AG04450 (cell line): ENCODE results near the gene GSTM4. TPM values are rescaled to one million over a fixed set of nuclear protein-coding genes. Genes with fewer than 3 reads are reported as not detected.
A peak's percentile ranks its signal among the peaks of the same experiment; 100 is the strongest.

ENCODE experiments used
- CTCF ChIA-PET: fragments of 300-600, 350-600 bp; formaldehyde crosslinking; extraction: SDS; loops from one replicate; lab custom pipeline; 2022; ENCODE audit warnings: antibody characterized with exemption, inconsistent platforms; lab: Charles Lee
- POLR2A ChIA-PET: fragments of 350-600 bp; formaldehyde crosslinking; extraction: SDS; loops from one replicate; lab custom pipeline; 2021; ENCODE audit warnings: antibody characterized with exemption, inconsistent platforms; lab: Yijun Ruan, JAX
- DNase-seq: peaks from one replicate; pipeline ENCODE4 v3.0.0-alpha.2; 2011; ENCODE audit warnings: low read depth, low spot score
- H3K27ac ChIP-seq: one replicate; pipeline ENCODE4 v1.5.1; 2012; ENCODE audit warnings: low read depth, low read length, control low read depth
- H3K27me3 ChIP-seq: one replicate; pipeline ENCODE4 v1.6.0; 2012; ENCODE audit warnings: low read length; ENCODE audit not compliant: control insufficient read depth, insufficient read depth
- H3K4me3 ChIP-seq: 2 replicates; pipeline ENCODE4 v1.5.1; 2011; ENCODE audit warnings: mild to moderate bottlenecking, low read depth, low read length, control low read depth
- H3K9me3 ChIP-seq: 2 replicates; pipeline ENCODE4 v1.5.1; 2012; ENCODE audit warnings: low read length; ENCODE audit not compliant: control insufficient read depth, insufficient read depth
- polyA plus RNA-seq: library from polyadenylated mRNA; depleted of rRNA; stranded (reverse); fragments of >200 nt; gene quantifications from 2 replicates; pipeline ENCODE4 v1.2.3, GENCODE V29; 2011
- TF ChIP-seq, protein P1 (sequence below): IDR thresholded peaks from 2 replicates; pipeline ENCODE4 v1.5.1; 2011; ENCODE audit warnings: low read depth, low read length, control low read depth, inconsistent platforms

GSTM4 gene
- polyA plus RNA-seq, 1 experiment: 62.6 TPM

DNA sequence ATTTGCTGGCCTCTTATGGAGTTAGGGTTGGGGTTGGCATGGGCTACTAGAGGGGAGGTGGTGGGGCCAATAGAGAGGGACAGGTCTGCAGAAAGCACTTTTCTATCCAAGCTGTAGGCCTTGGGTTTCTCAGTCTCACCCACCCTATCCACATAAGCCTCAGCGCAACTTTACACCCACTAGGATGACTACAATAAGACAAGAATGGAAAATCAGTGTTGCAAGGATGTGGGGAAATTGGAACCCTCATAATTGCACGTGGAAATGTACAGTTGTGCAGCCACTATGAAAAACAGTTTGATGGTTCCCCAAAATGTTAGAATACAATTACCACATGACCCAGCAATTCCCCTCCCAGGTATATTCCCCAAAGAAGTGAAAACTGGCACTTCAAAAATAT, 14.0 kb upstream of the GSTM4 start:
- TF ChIP-seq, protein P1, sequence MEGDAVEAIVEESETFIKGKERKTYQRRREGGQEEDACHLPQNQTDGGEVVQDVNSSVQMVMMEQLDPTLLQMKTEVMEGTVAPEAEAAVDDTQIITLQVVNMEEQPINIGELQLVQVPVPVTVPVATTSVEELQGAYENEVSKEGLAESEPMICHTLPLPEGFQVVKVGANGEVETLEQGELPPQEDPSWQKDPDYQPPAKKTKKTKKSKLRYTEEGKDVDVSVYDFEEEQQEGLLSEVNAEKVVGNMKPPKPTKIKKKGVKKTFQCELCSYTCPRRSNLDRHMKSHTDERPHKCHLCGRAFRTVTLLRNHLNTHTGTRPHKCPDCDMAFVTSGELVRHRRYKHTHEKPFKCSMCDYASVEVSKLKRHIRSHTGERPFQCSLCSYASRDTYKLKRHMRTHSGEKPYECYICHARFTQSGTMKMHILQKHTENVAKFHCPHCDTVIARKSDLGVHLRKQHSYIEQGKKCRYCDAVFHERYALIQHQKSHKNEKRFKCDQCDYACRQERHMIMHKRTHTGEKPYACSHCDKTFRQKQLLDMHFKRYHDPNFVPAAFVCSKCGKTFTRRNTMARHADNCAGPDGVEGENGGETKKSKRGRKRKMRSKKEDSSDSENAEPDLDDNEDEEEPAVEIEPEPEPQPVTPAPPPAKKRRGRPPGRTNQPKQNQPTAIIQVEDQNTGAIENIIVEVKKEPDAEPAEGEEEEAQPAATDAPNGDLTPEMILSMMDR: no peak
- no peaks in the 10 kb centered on the region for H3K27me3 ChIP-seq
- ChIA-PET CTCF (interaction anchor here (1.1 to 10.9 kb wide), 7 partner anchors 9 to 353 kb away, joined by 3 to 365 read pairs (median 64); partner anchors contain the start of genes AHCYL1 and AMIGO1), POLR2A (interaction anchor here (0.6 kb wide), 1 partner anchor 96 kb away, joined by 3 read pairs; no protein-coding TSS in a partner anchor)
- no peak for DNase-seq
- no peaks in the 10 kb centered on the region for H3K9me3 ChIP-seq
- H3K27ac ChIP-seq: no peak overlapping the region
- no peak overlapping the region for H3K4me3 ChIP-seq

DNA sequence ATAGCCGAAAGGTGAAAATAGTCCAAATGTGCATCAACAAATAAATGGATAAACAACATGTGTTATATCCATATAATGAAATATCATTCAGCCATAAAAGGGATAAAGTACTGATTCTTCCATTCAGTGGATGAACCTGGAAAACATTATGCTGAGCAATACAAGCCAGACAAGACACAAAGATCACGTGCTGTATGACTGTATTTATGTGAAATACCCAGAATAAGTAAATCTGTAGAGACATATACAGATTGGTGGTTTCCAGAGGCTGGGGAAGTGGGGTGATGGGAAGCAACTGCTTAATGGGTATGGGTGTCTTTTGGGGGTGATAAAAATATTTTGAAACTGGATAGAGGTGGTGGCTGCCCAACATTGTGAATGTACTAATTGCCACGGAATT, 13.3 kb upstream of the GSTM4 start:
- H3K27me3 ChIP-seq: no peaks in the 10 kb centered on the region
- TF ChIP-seq, protein P1: no peak
- ChIA-PET CTCF (interaction anchor here (0.6 to 10.9 kb wide), 12 partner anchors 8 to 343 kb away, joined by 3 to 365 read pairs (median 4); partner anchors contain the start of genes AHCYL1, GSTM2 and GSTM4), POLR2A (interaction anchor here (1.0 kb wide), 1 partner anchor 131 kb away, joined by 3 read pairs; no protein-coding TSS in a partner anchor)
- no peaks in the 10 kb centered on the region for H3K9me3 ChIP-seq
- H3K4me3 ChIP-seq: no peak overlapping the region
- H3K27ac ChIP-seq: no peak overlapping the region
- DNase-seq: no peak

DNA sequence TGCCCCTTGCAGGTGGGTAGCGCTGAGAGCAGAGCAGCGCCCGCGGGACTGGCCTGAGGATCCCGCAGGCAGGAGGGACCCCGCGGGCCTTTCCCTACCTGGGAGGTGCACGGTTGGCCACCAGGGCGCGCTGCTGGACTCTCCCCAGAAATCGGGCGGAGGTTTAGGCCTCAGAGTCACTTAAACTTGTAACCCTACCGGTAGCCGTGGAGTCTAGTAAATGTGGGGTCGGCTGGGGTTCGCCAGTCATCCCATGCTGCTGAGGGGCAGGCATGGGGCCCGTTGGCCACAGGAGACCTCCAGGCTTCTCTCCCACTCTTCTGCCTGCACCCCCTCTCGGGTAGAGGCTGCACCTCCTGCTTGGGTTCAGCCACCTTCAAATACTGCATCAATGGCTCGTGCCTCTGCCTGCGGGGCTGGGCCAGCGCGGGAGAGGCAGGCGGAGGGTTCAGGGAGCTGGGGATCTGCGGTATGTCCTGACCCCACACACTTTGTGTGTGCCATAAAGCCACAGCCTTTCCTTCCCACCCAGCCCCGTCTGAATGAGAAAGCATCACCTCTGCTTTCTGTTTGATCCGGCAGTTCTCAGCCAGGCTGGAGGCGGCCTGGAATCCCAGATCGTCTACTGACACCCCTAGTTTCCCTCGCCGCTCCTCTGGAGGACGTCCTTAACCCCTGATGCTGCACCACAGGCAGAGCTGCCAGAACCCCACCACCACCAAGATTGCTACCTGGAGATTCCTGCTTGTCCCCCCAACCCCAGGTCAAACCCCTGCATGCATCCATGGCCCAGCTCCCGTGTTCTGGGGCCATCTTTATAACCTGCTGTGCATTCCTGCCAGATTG, 12.3 kb upstream of the GSTM4 start:
- H3K27me3 ChIP-seq: no peaks in the 10 kb centered on the region
- DNase-seq: no peak
- H3K27ac ChIP-seq: no peak overlapping the region
- ChIA-PET POLR2A (interaction anchor here (0.7 to 1.0 kb wide), 3 partner anchors 98 to 509 kb away, joined by 3 read pairs; no protein-coding TSS in a partner anchor), CTCF (interaction anchor here (0.7 to 10.9 kb wide), 12 partner anchors 9 to 345 kb away, joined by 3 to 365 read pairs (median 4); partner anchors contain the start of genes AHCYL1, GSTM2 and GSTM4)
- TF ChIP-seq, protein P1: peak; percentile 87
- H3K4me3 ChIP-seq: no peak overlapping the region
- H3K9me3 ChIP-seq: no peaks in the 10 kb centered on the region; the same call in 1 of the 2 replicates

DNA sequence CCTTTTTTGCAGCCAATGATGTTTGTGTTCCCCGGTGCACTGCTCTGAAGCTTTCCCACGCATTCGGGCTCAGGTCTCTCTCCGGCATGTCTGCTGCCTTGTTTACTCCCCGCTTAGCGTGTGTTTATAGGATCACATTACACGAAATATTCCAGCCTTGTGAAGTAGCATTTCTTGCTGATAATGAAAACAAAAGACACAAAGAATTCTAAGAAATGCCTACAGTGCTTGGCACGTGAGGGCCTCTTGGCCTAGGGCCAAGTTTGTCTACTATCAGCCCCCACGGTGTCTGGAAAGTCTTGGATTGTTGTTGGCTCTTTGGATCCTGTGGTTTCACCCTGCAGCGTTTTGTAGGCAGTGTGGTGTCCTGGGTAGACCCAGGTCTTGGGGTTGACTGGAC, 11.2 kb upstream of the GSTM4 start:
- Histone ChIP-seq H3K9me3 (no peaks in the 10 kb centered on the region; the same call in 1 of the 2 replicates), H3K27me3 (no peaks in the 10 kb centered on the region), H3K4me3 (no peak overlapping the region), H3K27ac (no peak overlapping the region)
- CTCF ChIA-PET: interaction anchor here (0.6 to 10.9 kb wide), 6 partner anchors 24 to 368 kb away, joined by 3 to 365 read pairs (median 6); no protein-coding TSS in a partner anchor
- POLR2A ChIA-PET: interaction anchor here (0.7 kb wide), 1 partner anchor 508 kb away, joined by 3 read pairs; no protein-coding TSS in a partner anchor
- DNase-seq: no peak
- TF ChIP-seq, protein P1: no peak
